Left lung (tissue), 10 donors: ENCODE results near the gene PTPRU. TPM values are rescaled to one million over a fixed set of nuclear protein-coding genes. Genes with fewer than 3 reads are reported as not detected.
"Not testable (repeated sequence)": the region's sequence is repeated elsewhere in the genome, so short reads cannot be mapped to it uniquely, and the experiment has no call there.

Source experiments
- ATAC-seq: fragments of 200-7000 bp; cut with Tn5 transposase; one replicate; pipeline ENCODE4 v1.9.1; 2020; ENCODE audit warnings: moderate library complexity
- DNase-seq, 4 donors: peaks; one replicate each; pipeline ENCODE4 v3.0.0-alpha.2; 2013 to 2020
- H3K27ac ChIP-seq, 2 donors: fragments of 200-600 bp; sonication (generic) in 1 of 2; one replicate each; pipeline versions ENCODE4 v1.5.0 to v1.8.0; 2020 to 2021
- H3K27me3 ChIP-seq, 2 donors: fragments of 200-600 bp; sonication (generic) in 1 of 2; one replicate each; pipeline versions ENCODE4 v1.5.0 to v1.8.0; 2020 to 2021
- H3K36me3 ChIP-seq, 2 donors: fragments of 200-600 bp; sonication (generic) in 1 of 2; one replicate each; pipeline versions ENCODE4 v1.5.0 to v1.8.0; 2020 to 2021
- H3K4me1 ChIP-seq, 2 donors: fragments of 200-600 bp; one replicate each; pipeline ENCODE4 v1.8.0; 2021
- H3K4me3 ChIP-seq, 2 donors: fragments of 200-600 bp; sonication (generic) in 1 of 2; one replicate each; pipeline versions ENCODE4 v1.5.0 to v1.8.0; 2020 to 2021; ENCODE audit warnings: mild to moderate bottlenecking in 1 of 2
- H3K9me3 ChIP-seq, 2 donors: fragments of 200-600 bp; sonication (generic) in 1 of 2; one replicate each; pipeline versions ENCODE4 v1.5.0 to v1.8.0; 2020 to 2021
- intact Hi-C, 2 donors: fragments of 100-400 bp; cut with DNase I; formaldehyde crosslinking; loops; one replicate each; pipeline versions ENCODE4 v1.11.2 to v1.14.2; 2022
- polyA plus RNA-seq, 6 donors: library from polyadenylated mRNA; unstranded; fragments of 120-200 nt; gene quantifications; one replicate each; pipeline ENCODE4 v1.2.1, GENCODE V29; 2013; ENCODE audit not compliant: insufficient read length in 6 of 6
- total RNA-seq, 2 donors: library from RNA; stranded (reverse); fragmentation: NEBNext Ultra II Directional; extraction: Animal tissue kit (Norgen Biotek cat#: 25700); gene quantifications; one replicate each; pipeline ENCODE4 v1.2.1, GENCODE V29; 2021
- TF ChIP-seq, protein P1 (sequence below), 2 donors: fragments of 200-600 bp; sonication (generic) in 1 of 2; IDR thresholded peaks; one replicate each; pipeline versions ENCODE4 v1.5.0 to v1.8.0; 2021; ENCODE audit warnings: antibody characterized with exemption in 2 of 2
- donor health status: DM: no; HTN: yes; CAD: no.
- donor health status: DM: no; HTN: no; CAD: no.

Gene PTPRU
- total and polyA plus RNA-seq, 8 donors = 15.5 to 45.4 (median 18.8) TPM

DNA sequence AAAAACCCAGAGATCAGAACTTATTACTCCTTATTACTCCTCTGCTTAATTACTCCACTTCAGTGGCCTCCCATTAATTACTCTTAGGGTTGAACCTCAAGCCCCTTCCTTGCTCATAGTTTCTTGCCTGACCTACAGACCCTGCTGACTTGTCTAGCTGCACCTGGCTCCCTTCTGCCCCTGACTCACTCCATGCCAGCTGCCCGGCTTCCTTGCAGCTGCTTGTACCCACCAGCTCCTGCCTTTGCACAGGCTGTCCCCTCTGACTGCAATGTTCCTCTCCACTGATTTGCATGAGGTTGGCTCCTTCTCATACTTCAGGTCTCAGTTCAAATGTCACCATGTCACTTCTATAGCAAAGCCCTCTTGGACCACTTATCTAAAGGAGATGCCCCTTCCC lies 1.9 kb upstream of the PTPRU start:
- no peak overlapping the region for H3K4me3 ChIP-seq
- intact Hi-C loops = no loop called here
- TF ChIP-seq, protein P1, sequence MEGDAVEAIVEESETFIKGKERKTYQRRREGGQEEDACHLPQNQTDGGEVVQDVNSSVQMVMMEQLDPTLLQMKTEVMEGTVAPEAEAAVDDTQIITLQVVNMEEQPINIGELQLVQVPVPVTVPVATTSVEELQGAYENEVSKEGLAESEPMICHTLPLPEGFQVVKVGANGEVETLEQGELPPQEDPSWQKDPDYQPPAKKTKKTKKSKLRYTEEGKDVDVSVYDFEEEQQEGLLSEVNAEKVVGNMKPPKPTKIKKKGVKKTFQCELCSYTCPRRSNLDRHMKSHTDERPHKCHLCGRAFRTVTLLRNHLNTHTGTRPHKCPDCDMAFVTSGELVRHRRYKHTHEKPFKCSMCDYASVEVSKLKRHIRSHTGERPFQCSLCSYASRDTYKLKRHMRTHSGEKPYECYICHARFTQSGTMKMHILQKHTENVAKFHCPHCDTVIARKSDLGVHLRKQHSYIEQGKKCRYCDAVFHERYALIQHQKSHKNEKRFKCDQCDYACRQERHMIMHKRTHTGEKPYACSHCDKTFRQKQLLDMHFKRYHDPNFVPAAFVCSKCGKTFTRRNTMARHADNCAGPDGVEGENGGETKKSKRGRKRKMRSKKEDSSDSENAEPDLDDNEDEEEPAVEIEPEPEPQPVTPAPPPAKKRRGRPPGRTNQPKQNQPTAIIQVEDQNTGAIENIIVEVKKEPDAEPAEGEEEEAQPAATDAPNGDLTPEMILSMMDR (IDR thresholded peaks at IDR 0.05) = no peak
- no peaks in the 10 kb centered on the region for H3K9me3 ChIP-seq
- no peaks in the 10 kb centered on the region for H3K36me3 ChIP-seq
- H3K4me1 ChIP-seq = peaks cover 0 to 38% of the 10 kb centered on the region in 2 donors
- H3K27ac ChIP-seq = no peak overlapping the region
- ATAC-seq (no peak), DNase-seq (no peak)
- peaks cover 0 to 37% of the 10 kb centered on the region in 2 donors for H3K27me3 ChIP-seq

DNA sequence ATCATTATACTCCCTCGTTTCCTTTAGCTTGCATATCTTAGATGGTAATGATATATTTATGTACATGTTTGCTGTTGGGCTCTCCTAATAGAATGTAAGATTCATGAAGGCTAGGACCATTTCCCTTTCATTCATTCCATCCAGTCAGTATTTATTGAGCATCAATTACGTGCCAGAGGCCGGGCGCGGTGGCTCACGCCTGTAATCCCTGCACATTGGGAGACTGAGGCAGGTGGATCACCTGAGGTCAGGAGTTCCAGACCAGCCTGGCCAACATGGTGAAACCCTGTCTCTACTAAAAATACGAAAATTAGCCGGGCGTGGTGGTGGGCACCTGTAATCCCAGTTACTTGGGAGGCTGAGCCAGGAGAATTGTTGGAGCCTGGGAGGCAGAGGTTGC lies 1.4 kb upstream of the PTPRU start:
- H3K27ac ChIP-seq, intact Hi-C loops, H3K9me3 ChIP-seq, H3K4me3 ChIP-seq, DNase-seq, ATAC-seq, H3K36me3 ChIP-seq: not testable (repeated sequence)
- Histone ChIP-seq H3K4me1 (peaks cover 0 to 34% of the 10 kb centered on the region in 2 donors), H3K27me3 (peaks cover 0 to 41% of the 10 kb centered on the region in 2 donors)

DNA sequence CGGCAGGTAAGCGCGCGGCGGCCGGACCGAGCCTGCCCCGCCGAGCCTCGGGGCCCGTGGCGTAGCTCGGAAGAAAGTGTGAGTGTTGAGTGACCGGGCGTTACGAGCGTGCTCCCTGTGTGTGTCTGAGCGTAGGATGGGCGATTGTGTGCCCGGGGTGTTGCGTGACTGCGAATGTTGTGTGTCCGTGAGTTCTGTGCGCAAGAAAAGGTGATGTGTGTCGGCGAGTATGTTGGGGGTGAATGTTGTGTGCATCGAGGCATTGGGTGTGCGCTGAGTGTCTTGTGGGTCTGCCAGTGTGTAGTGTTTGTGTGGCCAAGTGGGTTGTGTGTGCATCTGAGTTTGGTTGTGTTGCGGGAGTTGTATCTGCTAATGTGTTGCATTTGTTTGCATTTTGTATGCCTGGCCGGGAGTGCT lies 398 bp downstream of the PTPRU start:
- peak in 1 of 4 donors; percentile 33 for DNase-seq
- no peaks in the 10 kb centered on the region for H3K36me3 ChIP-seq
- TF ChIP-seq, protein P1 (IDR thresholded peaks at IDR 0.05) = no peak
- H3K27me3 ChIP-seq = peaks cover 0 to 60% of the 10 kb centered on the region in 2 donors
- peak; percentile 3 for ATAC-seq
- H3K9me3 ChIP-seq = no peaks in the 10 kb centered on the region
- peak overlapping the region; percentile 63 to 65 for H3K27ac ChIP-seq
- H3K4me3 ChIP-seq = peak overlapping the region; percentile 52 to 55
- H3K4me1 ChIP-seq = peaks cover 0 to 28% of the 10 kb centered on the region in 2 donors
- intact Hi-C loops = no loop called here

DNA sequence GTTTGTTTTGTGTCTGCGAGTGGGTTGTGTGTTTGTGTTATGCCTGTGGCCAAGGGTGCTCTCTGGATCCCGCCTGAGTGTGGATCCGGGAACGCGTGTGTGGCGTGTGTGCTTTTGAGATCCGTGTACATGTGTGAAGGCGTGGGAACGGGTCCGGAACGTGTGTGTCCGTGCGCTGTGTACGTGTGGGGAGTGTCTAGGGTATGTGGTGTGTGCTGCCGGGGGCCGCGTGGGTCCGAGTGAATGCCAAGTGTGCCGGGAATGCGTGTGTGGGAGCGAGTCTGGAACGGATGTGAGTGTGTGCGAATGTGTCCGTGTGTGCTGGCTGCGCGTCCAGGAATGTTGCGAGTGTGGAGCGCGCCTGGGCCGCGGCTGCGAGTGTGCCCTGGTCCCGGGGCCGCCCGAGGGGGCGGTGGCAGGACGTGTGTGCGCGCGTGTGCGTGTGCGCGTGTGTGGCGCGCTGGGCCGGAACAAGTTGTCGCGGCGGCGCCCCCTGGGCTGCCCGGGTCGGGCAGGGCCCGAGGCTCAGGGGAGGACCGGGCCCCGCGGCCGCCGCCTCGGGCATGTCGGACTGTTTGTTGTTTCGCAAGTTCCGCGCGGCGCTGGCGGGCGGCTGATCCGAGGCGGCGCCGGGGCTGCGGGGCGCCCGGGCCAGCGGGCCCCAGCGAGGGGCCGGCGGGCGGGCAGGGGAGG lies 953 bp downstream of the PTPRU start:
- H3K36me3 ChIP-seq = no peaks in the 10 kb centered on the region
- H3K9me3 ChIP-seq = no peaks in the 10 kb centered on the region
- TF ChIP-seq, protein P1 (IDR thresholded peaks at IDR 0.05) = no peak
- peak overlapping the region; percentile 52 to 55 for H3K4me3 ChIP-seq
- peak overlapping the region; percentile 63 to 65 for H3K27ac ChIP-seq
- peak in 3 of 4 donors; percentile 57 to 87 (median 67) for DNase-seq
- ATAC-seq = peak; percentile 16
- intact Hi-C loops = no loop called here
- H3K4me1 ChIP-seq = peaks cover 0 to 28% of the 10 kb centered on the region in 2 donors
- peaks cover 0 to 64% of the 10 kb centered on the region in 2 donors for H3K27me3 ChIP-seq

DNA sequence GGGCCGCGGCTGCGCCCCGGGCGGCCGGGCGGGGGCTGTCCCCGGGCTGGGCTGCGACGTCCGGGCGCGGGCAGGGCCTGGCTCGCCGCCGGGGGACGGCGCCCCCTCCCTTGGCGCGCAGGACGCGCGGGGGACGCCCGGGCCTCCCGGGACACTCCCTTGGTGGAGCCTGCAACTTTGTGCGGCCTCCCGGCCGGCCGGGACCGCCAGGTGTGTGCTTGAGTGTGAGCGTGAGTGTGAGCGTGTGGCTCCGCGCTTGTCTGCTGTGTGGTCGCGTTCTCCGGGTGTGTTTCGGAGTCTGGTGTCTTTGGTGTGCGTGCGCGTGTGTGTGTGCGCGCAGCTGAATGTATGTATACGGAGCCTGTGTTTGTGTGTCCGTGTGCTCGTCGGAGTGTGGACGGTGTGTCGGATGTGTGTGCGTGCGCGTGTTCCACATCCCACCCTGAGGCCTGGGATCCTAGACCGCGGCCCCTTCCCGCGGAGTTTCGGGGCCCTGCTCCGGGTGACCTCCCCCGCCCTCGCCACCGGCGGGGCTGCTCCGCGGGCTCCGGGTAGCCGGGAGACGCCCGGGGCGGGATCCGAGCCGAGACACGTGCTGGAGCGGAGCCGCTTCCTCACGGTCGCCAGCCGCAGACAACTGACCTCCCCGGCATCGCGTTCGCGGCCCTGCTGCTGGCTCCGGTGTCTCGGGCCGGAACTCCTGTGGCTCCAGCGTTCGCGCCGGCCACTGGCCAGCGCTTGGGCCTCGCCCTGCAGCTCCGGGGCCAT lies 1.7 kb downstream of the PTPRU start:
- peak; percentile 39 for ATAC-seq
- intact Hi-C loops = no loop called here
- peak in 3 of 4 donors; percentile 37 to 86 (median 66) for DNase-seq

More for the DNA sequence above, 1.7 kb downstream of the PTPRU start:
- peaks cover 0 to 64% of the 10 kb centered on the region in 2 donors for H3K27me3 ChIP-seq
- H3K4me1 ChIP-seq = peaks cover 0 to 28% of the 10 kb centered on the region in 2 donors
- H3K36me3 ChIP-seq = no peaks in the 10 kb centered on the region
- peak overlapping the region; percentile 45 to 67 for H3K27ac ChIP-seq
- no peaks in the 10 kb centered on the region for H3K9me3 ChIP-seq
- TF ChIP-seq, protein P1 (IDR thresholded peaks at IDR 0.05) = no peak
- H3K4me3 ChIP-seq = peak overlapping the region; percentile 32 to 55
